Keratinocyte (primary cell): Measurements from ENCODE around the gene GALNT2.

Experiments
- CTCF ChIP-seq, 3 experiments: IDR thresholded peaks in 1 of 3; conservative IDR thresholded peaks in 1 of 3; optimal IDR thresholded peaks in 1 of 3; 2 replicates in 2 of 3; 3 replicates in 1 of 3; pipeline versions ENCODE3 to v1.5.1; 2011; ENCODE audit warnings: low read length in 3 of 3, mild to moderate bottlenecking in 3 of 3, moderate library complexity in 2 of 3, control low read depth in 1 of 3, inconsistent platforms in 1 of 3; ENCODE audit not compliant: insufficient read depth in 2 of 3; ENCODE audit errors: extremely low read depth in 1 of 3
- EZH2 ChIP-seq: IDR thresholded peaks from one replicate; pipeline ENCODE4 v1.6.1; 2012; ENCODE audit warnings: inconsistent platforms, mild to moderate bottlenecking, low read length, moderate library complexity

- TF ChIP-seq CTCF (optimal IDR thresholded peaks at IDR 0.05 in 1 of 3, IDR thresholded peaks at IDR 0.05 in 1 of 3, conservative IDR thresholded peaks at IDR 0.05 in 1 of 3; ENCODE audit: extremely low read depth in 1 of 3, insufficient read depth in 2 of 3, low read length in 3 of 3) (no peak), EZH2 (no peak)
These were observed 54.9 kb downstream of the GALNT2 start for GRCh38 chr1:230121950-230122349.
